Ascending aorta (tissue), 2 donors: ENCODE data around the gene GALNT18. TPM values are rescaled to one million over a fixed set of nuclear protein-coding genes. Genes with fewer than 3 reads are reported as not detected.

ENCODE experiments used
- DNase-seq, 2 donors: peaks; one replicate each; pipeline ENCODE4 v3.0.0-alpha.2; 2019; ENCODE audit warnings: low spot score in 2 of 2
- H3K27ac ChIP-seq, 2 donors: fragments of 200-600 bp; sonication (generic); one replicate each; pipeline ENCODE4 v1.5.1; 2016 to 2017; ENCODE audit warnings: mild to moderate bottlenecking in 1 of 2
- H3K27me3 ChIP-seq: fragments of 200-600 bp; sonication (generic); one replicate; pipeline ENCODE4 v1.5.1; 2017
- H3K36me3 ChIP-seq, 2 donors: fragments of 200-600 bp; sonication (generic); one replicate each; pipeline ENCODE4 v1.5.1; 2016
- H3K4me1 ChIP-seq, 2 donors: fragments of 200-600 bp; sonication (generic); one replicate each; pipeline ENCODE4 v1.5.1; 2016 to 2017; ENCODE audit warnings: mild to moderate bottlenecking in 1 of 2
- H3K4me3 ChIP-seq, 2 donors: fragments of 200-600 bp; sonication (generic); one replicate each; pipeline ENCODE4 v1.5.1; 2016 to 2017; ENCODE audit warnings: mild to moderate bottlenecking in 1 of 2
- H3K9me3 ChIP-seq, 2 donors: fragments of 200-600 bp; sonication (generic); one replicate each; pipeline ENCODE4 v1.5.1; 2016
- intact Hi-C: fragments of 100-400 bp; cut with DNase I; formaldehyde crosslinking; loops from one replicate; pipeline ENCODE4 v1.15.1; 2023
- total RNA-seq: library from RNA; depleted of rRNA; stranded (reverse); fragments of >200 nt; gene quantifications from one replicate; pipeline ENCODE4 v1.1.0, GENCODE V29; 2016
- TF ChIP-seq, protein P1 (sequence below), 3 experiments: fragments of 200-600 bp in 2 of 3; fragments of 450-650 bp in 1 of 3; sonication (generic) in 2 of 3; IDR thresholded peaks; one replicate each; pipeline ENCODE4 v1.5.1; 2016 to 2019; ENCODE audit warnings: antibody characterized with exemption in 3 of 3, mild to moderate bottlenecking in 1 of 3, moderate library complexity in 1 of 3

The GALNT18 gene
- total RNA-seq, 1 donor from 2014 or later, result 53.5 TPM

DNA sequence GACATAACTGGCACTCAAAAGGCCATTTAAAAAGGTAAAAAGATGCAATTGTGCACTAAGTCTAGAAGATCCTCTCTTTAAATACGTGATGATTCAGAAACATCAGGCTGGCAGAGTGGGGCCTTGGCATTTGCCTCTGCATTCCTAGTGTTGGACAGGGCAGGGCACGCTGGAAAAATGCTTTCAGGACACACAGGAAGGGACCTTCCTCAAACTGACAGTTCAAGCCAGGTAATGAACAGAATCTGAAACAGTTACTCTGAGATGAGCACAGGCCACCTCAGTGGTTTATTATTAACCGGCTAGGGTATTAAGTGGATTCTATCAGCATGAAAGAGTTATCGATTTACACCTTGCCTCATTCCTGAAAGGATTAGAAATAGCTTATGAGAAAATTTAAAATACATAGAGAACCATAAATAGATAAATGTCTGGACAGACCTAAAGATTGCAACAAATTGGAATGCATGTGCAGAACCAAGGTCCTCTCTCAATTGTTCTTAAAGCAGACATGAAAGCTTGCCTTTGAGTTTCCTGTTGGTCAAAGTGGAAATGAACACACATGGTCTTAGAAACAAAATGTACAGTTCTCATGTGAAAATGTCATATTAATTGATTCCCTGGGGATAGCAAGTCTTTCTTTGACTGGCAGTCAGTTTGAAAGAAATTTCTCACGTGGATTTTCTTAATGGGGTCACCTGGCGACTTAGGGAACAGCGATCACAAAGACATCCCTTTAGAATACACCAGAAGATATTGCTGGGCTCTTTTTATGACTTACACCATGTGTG, 247.3 kb downstream of the GALNT18 start:
- H3K4me3 ChIP-seq, result no peak overlapping the region
- DNase-seq, result no peak
- peaks cover 8 to 13% of the 10 kb centered on the region in 2 donors for H3K36me3 ChIP-seq
- no peaks in the 10 kb centered on the region for H3K27me3 ChIP-seq
- H3K4me1 ChIP-seq, result peaks cover 0 to 3% of the 10 kb centered on the region in 2 donors
- TF ChIP-seq, protein P1, sequence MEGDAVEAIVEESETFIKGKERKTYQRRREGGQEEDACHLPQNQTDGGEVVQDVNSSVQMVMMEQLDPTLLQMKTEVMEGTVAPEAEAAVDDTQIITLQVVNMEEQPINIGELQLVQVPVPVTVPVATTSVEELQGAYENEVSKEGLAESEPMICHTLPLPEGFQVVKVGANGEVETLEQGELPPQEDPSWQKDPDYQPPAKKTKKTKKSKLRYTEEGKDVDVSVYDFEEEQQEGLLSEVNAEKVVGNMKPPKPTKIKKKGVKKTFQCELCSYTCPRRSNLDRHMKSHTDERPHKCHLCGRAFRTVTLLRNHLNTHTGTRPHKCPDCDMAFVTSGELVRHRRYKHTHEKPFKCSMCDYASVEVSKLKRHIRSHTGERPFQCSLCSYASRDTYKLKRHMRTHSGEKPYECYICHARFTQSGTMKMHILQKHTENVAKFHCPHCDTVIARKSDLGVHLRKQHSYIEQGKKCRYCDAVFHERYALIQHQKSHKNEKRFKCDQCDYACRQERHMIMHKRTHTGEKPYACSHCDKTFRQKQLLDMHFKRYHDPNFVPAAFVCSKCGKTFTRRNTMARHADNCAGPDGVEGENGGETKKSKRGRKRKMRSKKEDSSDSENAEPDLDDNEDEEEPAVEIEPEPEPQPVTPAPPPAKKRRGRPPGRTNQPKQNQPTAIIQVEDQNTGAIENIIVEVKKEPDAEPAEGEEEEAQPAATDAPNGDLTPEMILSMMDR (IDR thresholded peaks at IDR 0.05), result no peak
- no peaks in the 10 kb centered on the region for H3K9me3 ChIP-seq
- intact Hi-C loops, result no loop called here
- H3K27ac ChIP-seq, result no peak overlapping the region

DNA sequence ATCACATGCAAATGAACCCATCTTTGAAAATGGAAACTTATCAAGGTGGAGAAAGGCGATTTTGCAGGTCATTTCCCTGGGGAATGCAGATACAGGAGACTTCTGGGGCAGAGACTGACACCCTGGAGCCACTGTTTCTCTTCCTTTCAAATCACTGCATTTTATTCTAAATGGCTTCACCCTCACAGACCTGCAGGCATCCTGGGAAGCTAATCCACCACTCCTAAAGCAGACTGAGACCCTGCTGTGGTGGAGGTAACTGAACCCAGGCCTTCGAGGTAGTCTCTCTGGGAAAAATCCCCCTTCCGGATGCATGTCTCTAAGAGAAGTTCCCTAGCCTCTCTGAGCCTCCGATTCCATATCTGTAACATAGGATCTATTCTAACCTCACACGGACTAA, 247.9 kb downstream of the GALNT18 start:
- peaks cover 8 to 13% of the 10 kb centered on the region in 2 donors for H3K36me3 ChIP-seq
- no peak for DNase-seq
- H3K4me3 ChIP-seq, result no peak overlapping the region
- intact Hi-C loops, result no loop called here
- H3K4me1 ChIP-seq, result peaks cover 0 to 3% of the 10 kb centered on the region in 2 donors
- H3K27me3 ChIP-seq, result no peaks in the 10 kb centered on the region
- H3K9me3 ChIP-seq, result no peaks in the 10 kb centered on the region
- TF ChIP-seq, protein P1 (IDR thresholded peaks at IDR 0.05), result no peak
- H3K27ac ChIP-seq, result no peak overlapping the region

DNA sequence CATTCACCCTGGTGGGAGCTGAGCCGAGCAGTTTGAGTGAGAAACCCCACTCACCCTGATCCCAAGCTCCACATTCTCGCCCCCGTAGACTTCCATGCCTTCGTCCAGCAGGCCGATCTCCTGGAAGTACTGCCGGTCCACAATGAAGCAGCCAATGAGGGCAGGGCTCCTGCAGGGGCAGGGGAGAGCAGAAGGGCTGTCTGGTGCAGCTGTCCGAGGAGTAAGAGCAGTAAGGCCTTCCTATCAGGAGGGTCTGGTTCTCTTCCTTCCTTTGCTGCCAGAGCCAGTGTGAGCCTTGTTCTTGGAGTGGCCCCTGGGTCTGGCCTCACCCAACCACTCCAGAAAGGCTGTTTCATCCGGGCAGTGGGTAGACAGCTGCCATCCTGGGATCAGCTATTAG, 249.3 kb downstream of the GALNT18 start:
- H3K4me1 ChIP-seq, result peaks cover 0 to 3% of the 10 kb centered on the region in 2 donors
- TF ChIP-seq, protein P1 (IDR thresholded peaks at IDR 0.05), result no peak
- H3K9me3 ChIP-seq, result no peaks in the 10 kb centered on the region
- H3K27me3 ChIP-seq, result no peaks in the 10 kb centered on the region
- DNase-seq, result no peak
- no peak overlapping the region for H3K27ac ChIP-seq
- intact Hi-C loops, result no loop called here
- no peak overlapping the region for H3K4me3 ChIP-seq
- peaks cover 8 to 13% of the 10 kb centered on the region in 2 donors for H3K36me3 ChIP-seq

DNA sequence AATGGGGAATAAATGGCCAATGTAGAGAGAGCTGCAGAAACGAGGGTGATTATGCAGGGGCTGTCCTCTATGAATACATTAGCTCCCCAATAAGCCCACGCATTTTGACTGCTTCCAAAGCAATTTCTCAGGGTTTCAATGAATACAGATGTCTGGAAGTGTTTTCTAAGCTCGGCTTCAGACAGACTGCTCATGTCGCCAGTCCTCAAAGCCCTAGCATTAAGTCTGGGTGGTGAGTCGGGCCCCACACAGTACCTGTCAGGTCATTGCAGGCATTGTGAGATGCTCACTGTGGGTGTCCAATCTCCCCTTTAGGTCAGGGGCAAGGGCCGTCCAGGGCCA, 250.9 kb downstream of the GALNT18 start:
- no peaks in the 10 kb centered on the region for H3K9me3 ChIP-seq
- H3K4me1 ChIP-seq, result peaks cover 0 to 3% of the 10 kb centered on the region in 2 donors
- H3K27me3 ChIP-seq, result no peaks in the 10 kb centered on the region
- no peak overlapping the region for H3K4me3 ChIP-seq
- intact Hi-C loops, result no loop called here
- TF ChIP-seq, protein P1 (IDR thresholded peaks at IDR 0.05), result no peak
- DNase-seq, result no peak
- H3K36me3 ChIP-seq, result peaks cover 0 to 1% of the 10 kb centered on the region in 2 donors
- no peak overlapping the region for H3K27ac ChIP-seq

DNA sequence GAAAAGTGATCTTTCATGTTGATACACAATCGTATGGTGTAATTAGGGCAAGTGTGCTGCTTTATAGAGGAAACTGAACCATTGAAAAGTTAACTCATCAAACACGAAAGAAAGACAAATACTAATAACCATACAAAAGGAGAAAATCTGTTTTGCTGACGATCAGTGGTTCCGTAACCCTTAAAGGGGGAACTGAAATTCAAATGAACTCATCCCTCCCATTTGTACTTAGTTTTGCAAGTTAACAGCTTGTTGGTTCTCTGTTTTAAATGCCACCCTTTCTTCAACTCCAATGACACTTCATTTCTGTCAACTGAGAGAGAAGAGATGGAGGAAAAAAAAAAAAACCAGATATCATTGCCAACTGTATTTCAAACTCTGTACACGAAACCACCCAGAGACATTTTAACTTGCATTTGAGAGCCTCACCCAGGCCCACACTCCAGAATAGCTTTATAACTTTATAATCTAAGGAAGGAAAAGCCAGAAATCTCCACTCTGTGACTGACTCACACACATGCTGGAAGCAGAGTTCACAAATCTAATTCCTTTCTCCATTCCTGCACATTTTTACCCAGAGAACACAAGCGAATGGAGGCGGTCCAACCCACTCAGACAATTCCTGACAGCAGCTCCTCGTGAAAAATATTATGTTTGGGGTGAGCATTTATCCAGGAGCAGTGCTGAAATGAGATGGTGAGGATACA, 251.4 kb downstream of the GALNT18 start:
- intact Hi-C loops, result no loop called here

More for the DNA sequence above, 251.4 kb downstream of the GALNT18 start:
- no peaks in the 10 kb centered on the region for H3K9me3 ChIP-seq
- DNase-seq, result no peak
- peaks cover 0 to 4% of the 10 kb centered on the region in 2 donors for H3K36me3 ChIP-seq
- H3K27me3 ChIP-seq, result no peaks in the 10 kb centered on the region
- peaks cover 0 to 3% of the 10 kb centered on the region in 2 donors for H3K4me1 ChIP-seq
- TF ChIP-seq, protein P1 (IDR thresholded peaks at IDR 0.05), result no peak
- H3K4me3 ChIP-seq, result no peak overlapping the region
- H3K27ac ChIP-seq, result no peak overlapping the region
